HEK293 (cell line): ENCODE data around the gene PLA2G4B.
A peak's percentile ranks its signal among the peaks of the same experiment; 100 is the strongest.

Source experiments
- CTCF ChIA-PET: fragments of 350-600 bp; formaldehyde crosslinking; extraction: SDS; loops from one replicate; lab custom pipeline; 2021; ENCODE audit warnings: antibody characterized with exemption; lab: Yijun Ruan, JAX
- POLR2A ChIA-PET: fragments of 300-600 bp; formaldehyde crosslinking; extraction: SDS; loops from one replicate; lab custom pipeline; 2020; ENCODE audit warnings: antibody characterized with exemption, inconsistent platforms; lab: Yijun Ruan, JAX
- H3K27ac ChIP-seq: fragments of 200-500 bp; sonication (Bioruptor generic); 2 replicates; pipeline ENCODE4 v1.5.1; 2014; ENCODE audit warnings: low read depth, low read length, control low read depth, inconsistent platforms; ENCODE audit errors: extremely low read depth
- H3K36me3 ChIP-seq, 2 experiments: fragments of 200-500 bp in 1 of 2; sonication (Bioruptor generic) in 1 of 2; 1 replicate in 1 of 2; 2 replicates in 1 of 2; pipeline ENCODE4 v1.5.1; 2014 to 2017; ENCODE audit warnings: inconsistent platforms in 2 of 2, low read length in 2 of 2; ENCODE audit not compliant: control insufficient read depth in 2 of 2, insufficient read depth in 1 of 2
- H3K4me1 ChIP-seq: fragments of 200-500 bp; sonication (Bioruptor generic); 2 replicates; pipeline ENCODE4 v1.5.1; 2014; ENCODE audit warnings: mild to moderate bottlenecking, low read length, inconsistent platforms; ENCODE audit not compliant: control insufficient read depth, insufficient read depth
- H3K4me3 ChIP-seq: 2 replicates; pipeline ENCODE4 v1.5.1; 2011; ENCODE audit warnings: low read depth, mild to moderate bottlenecking, control low read depth, low read length, moderate library complexity
- H3K9me3 ChIP-seq: fragments of 200-500 bp; sonication (Bioruptor generic); 2 replicates; pipeline ENCODE4 v1.5.1; 2014; ENCODE audit warnings: low read depth, low read length, inconsistent platforms; ENCODE audit not compliant: control insufficient read depth, insufficient read depth
- GLI2 ChIP-seq: fragments of 450-650 bp; formaldehyde crosslinking; IDR thresholded peaks from 2 replicates; pipeline ENCODE4; 2017; ENCODE audit warnings: missing biosample characterization, missing genetic modification characterization, low read depth, borderline replicate concordance
- GLIS1 ChIP-seq: fragments of 450-650 bp; formaldehyde crosslinking; IDR thresholded peaks from 2 replicates; pipeline ENCODE4 v1.5.1; 2016; ENCODE audit warnings: missing biosample characterization, missing genetic modification characterization
- SCRT2 ChIP-seq: fragments of 450-650 bp; formaldehyde crosslinking; IDR thresholded peaks from 2 replicates; pipeline ENCODE4 v1.5.1; 2016; ENCODE audit warnings: missing biosample characterization, missing genetic modification characterization
- SETDB1 ChIP-seq: IDR thresholded peaks from one replicate; pipeline ENCODE4 v1.6.1; 2017; ENCODE audit warnings: mild to moderate bottlenecking, low read length, moderate library complexity, mixed read lengths; ENCODE audit not compliant: insufficient read length
- SP3 ChIP-seq: fragments of 450-650 bp; formaldehyde crosslinking; IDR thresholded peaks from 2 replicates; pipeline ENCODE4 v1.5.1; 2016; ENCODE audit warnings: missing biosample characterization, missing genetic modification characterization
- ZIC2 ChIP-seq: fragments of 450-650 bp; formaldehyde crosslinking; IDR thresholded peaks from 2 replicates; pipeline ENCODE4 v1.5.1; 2016; ENCODE audit warnings: missing biosample characterization, missing genetic modification characterization
- ZNF140 ChIP-seq: fragments of 450-650 bp; formaldehyde crosslinking; IDR thresholded peaks from 2 replicates; pipeline ENCODE4 v1.5.1; 2016; ENCODE audit warnings: missing biosample characterization, missing genetic modification characterization
- ZNF146 ChIP-seq: fragments of 450-650 bp; formaldehyde crosslinking; IDR thresholded peaks from 2 replicates; pipeline ENCODE4 v1.5.1; 2016; ENCODE audit warnings: missing biosample characterization, missing genetic modification characterization
- ZNF202 ChIP-seq: fragments of 450-650 bp; formaldehyde crosslinking; IDR thresholded peaks from 2 replicates; pipeline ENCODE4 v1.5.1; 2016; ENCODE audit warnings: missing biosample characterization, missing genetic modification characterization, borderline replicate concordance
- ZNF223 ChIP-seq: fragments of 450-650 bp; formaldehyde crosslinking; IDR thresholded peaks from 2 replicates; pipeline ENCODE4 v1.5.1; 2016; ENCODE audit warnings: missing biosample characterization, missing genetic modification characterization
- ZNF248 ChIP-seq: fragments of 450-650 bp; formaldehyde crosslinking; IDR thresholded peaks from 2 replicates; pipeline ENCODE4 v1.5.1; 2017; ENCODE audit warnings: missing biosample characterization, missing genetic modification characterization
- ZNF335 ChIP-seq: fragments of 450-650 bp; formaldehyde crosslinking; conservative IDR thresholded peaks from 2 replicates; pipeline ENCODE4 v1.5.1; 2016; ENCODE audit warnings: missing biosample characterization, missing genetic modification characterization
- ZNF404 ChIP-seq: fragments of 450-650 bp; formaldehyde crosslinking; IDR thresholded peaks from 2 replicates; pipeline ENCODE4 v1.5.1; 2017; ENCODE audit warnings: missing biosample characterization, missing genetic modification characterization
- ZNF433 ChIP-seq: fragments of 450-650 bp; formaldehyde crosslinking; IDR thresholded peaks from 2 replicates; pipeline ENCODE4 v1.5.1; 2016; ENCODE audit warnings: missing biosample characterization, missing genetic modification characterization, low read depth
- ZNF473 ChIP-seq: fragments of 450-650 bp; formaldehyde crosslinking; IDR thresholded peaks from 2 replicates; pipeline ENCODE4 v1.5.1; 2017; ENCODE audit warnings: missing biosample characterization, missing genetic modification characterization
- ZNF48 ChIP-seq: fragments of 450-650 bp; formaldehyde crosslinking; IDR thresholded peaks from 2 replicates; pipeline ENCODE4 v1.5.1; 2016; ENCODE audit warnings: missing biosample characterization, missing genetic modification characterization
- ZNF529 ChIP-seq: fragments of 450-650 bp; formaldehyde crosslinking; IDR thresholded peaks from 2 replicates; pipeline ENCODE4 v1.5.1; 2017; ENCODE audit warnings: missing genetic modification characterization, missing biosample characterization; ENCODE audit not compliant: insufficient replicate concordance
- ZNF558 ChIP-seq: fragments of 450-650 bp; formaldehyde crosslinking; IDR thresholded peaks from 2 replicates; pipeline ENCODE4 v1.5.1; 2016; ENCODE audit warnings: missing biosample characterization, missing genetic modification characterization
- ZNF600 ChIP-seq: fragments of 450-650 bp; formaldehyde crosslinking; IDR thresholded peaks from 2 replicates; pipeline ENCODE4 v1.5.1; 2016; ENCODE audit warnings: missing biosample characterization, missing genetic modification characterization
- ZNF610 ChIP-seq: fragments of 450-650 bp; formaldehyde crosslinking; IDR thresholded peaks from 2 replicates; pipeline ENCODE4 v1.5.1; 2016; ENCODE audit warnings: missing biosample characterization, missing genetic modification characterization, borderline replicate concordance
- ZNF629 ChIP-seq: fragments of 450-650 bp; formaldehyde crosslinking; IDR thresholded peaks from 2 replicates; pipeline ENCODE4 v1.5.1; 2017; ENCODE audit warnings: missing biosample characterization, missing genetic modification characterization
- ZNF677 ChIP-seq: fragments of 450-650 bp; IDR thresholded peaks from 2 replicates; pipeline ENCODE4 v1.5.0; 2018; ENCODE audit warnings: missing biosample characterization, mild to moderate bottlenecking, missing genetic modification characterization, moderate library complexity
- ZNF76 ChIP-seq: fragments of 450-650 bp; formaldehyde crosslinking; IDR thresholded peaks from 2 replicates; pipeline ENCODE4; 2016; ENCODE audit warnings: low read depth, missing biosample characterization, missing genetic modification characterization, borderline replicate concordance
- ZNF843 ChIP-seq: fragments of 450-650 bp; formaldehyde crosslinking; IDR thresholded peaks from 2 replicates; pipeline ENCODE4 v1.5.1; 2016; ENCODE audit warnings: missing biosample characterization, missing genetic modification characterization
- TF ChIP-seq, protein P1 (sequence below): fragments of 450-650 bp; formaldehyde crosslinking; IDR thresholded peaks from 2 replicates; pipeline ENCODE4 v1.5.1; 2016; ENCODE audit warnings: missing biosample characterization, missing genetic modification characterization
- TF ChIP-seq, protein P2 (sequence below): fragments of 450-650 bp; formaldehyde crosslinking; IDR thresholded peaks from 2 replicates; pipeline ENCODE4 v1.5.1; 2016; ENCODE audit warnings: missing biosample characterization, missing genetic modification characterization
- TF ChIP-seq, protein P3 (sequence below): fragments of 450-650 bp; formaldehyde crosslinking; IDR thresholded peaks from 2 replicates; pipeline ENCODE4 v1.5.1; 2016; ENCODE audit warnings: missing biosample characterization, missing genetic modification characterization
- TF ChIP-seq, protein P4 (sequence below): fragments of 450-650 bp; formaldehyde crosslinking; IDR thresholded peaks from 2 replicates; pipeline ENCODE4 v1.5.1; 2016; ENCODE audit warnings: missing biosample characterization, missing genetic modification characterization
- TF ChIP-seq, protein P5 (sequence below): fragments of 450-650 bp; formaldehyde crosslinking; IDR thresholded peaks from 2 replicates; pipeline ENCODE4 v1.5.1; 2017; ENCODE audit warnings: missing biosample characterization, missing genetic modification characterization

The PLA2G4B gene

DNA sequence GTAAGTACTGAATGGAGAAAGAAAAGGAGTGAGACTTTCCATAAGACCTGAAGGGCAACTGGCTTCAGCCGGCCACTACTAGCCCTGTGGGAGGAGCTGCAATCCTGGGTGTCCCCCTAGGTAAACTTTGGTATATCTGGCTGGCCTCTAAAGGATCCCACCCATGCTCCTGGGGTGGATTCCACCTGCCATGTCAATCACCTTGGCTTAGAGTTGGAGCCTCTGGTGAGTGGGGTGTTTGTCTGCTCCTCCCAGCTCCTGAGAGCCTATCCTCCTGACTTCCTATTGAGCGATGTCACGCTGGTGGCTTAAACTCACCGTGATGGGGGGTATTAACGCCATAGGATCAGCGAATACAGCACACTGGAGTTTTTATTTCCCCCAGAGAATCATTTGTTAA is 52.6 kb downstream of the PLA2G4B start:
- ChIA-PET POLR2A (no interaction called here), CTCF (interaction anchor here (3.8 kb wide), 1 partner anchor 13 kb away, joined by 10 read pairs; no protein-coding TSS in a partner anchor)
- H3K4me3 ChIP-seq: no peak overlapping the region
- no peaks in the 10 kb centered on the region for H3K9me3 ChIP-seq
- TF ChIP-seq ZNF843 (tag by site-specific recombination) (no peak), SP3 (no peak), ZNF140 (tag by site-specific recombination) (no peak), ZNF610 (tag by site-specific recombination) (no peak), ZNF677 (tag by site-specific recombination) (no peak)
- H3K27ac ChIP-seq: no peak overlapping the region
- H3K36me3 ChIP-seq: no peaks in the 10 kb centered on the region
- H3K4me1 ChIP-seq: peaks cover 7% of the 10 kb centered on the region

DNA sequence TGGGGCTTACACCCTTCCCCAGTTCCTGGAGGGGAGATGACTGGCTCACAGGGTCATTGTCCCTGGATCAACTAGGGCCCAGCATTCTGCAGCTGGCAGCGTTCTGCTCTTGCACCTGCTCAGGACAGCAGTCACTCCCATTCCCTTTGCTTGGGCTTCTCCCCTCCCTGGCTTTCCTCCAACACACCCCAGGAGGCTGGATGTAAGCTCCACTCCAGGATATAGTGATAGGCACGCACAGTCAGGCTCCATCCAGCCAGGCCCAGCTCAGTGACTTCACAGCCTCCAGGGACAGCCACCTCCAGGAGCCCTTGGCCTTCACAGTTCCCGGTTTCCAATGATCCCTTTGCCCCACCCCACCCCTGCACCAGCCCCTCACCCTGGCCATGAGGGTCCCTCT is 53.3 kb downstream of the PLA2G4B start:
- Histone ChIP-seq H3K27ac (no peak overlapping the region), H3K4me1 (peaks cover 7% of the 10 kb centered on the region), H3K36me3 (no peaks in the 10 kb centered on the region), H3K9me3 (no peaks in the 10 kb centered on the region), H3K4me3 (no peak overlapping the region)
- ChIA-PET POLR2A (interaction anchor here (1.0 kb wide), 1 partner anchor 118 kb away, joined by 3 read pairs; the partner anchor contains the start of gene MAPKBP1), CTCF (interaction anchor here (0.6 to 3.8 kb wide), 2 partner anchors 12 to 1042 kb away, joined by 3 to 10 read pairs; no protein-coding TSS in a partner anchor)
- no peak for TF ChIP-seq SETDB1
- TF ChIP-seq SCRT2 (tag by site-specific recombination): no peak
- no peak for TF ChIP-seq ZNF48 (tag by site-specific recombination)
- TF ChIP-seq ZNF223: no peak
- no peak for TF ChIP-seq ZNF202
- TF ChIP-seq ZNF248 (tag by site-specific recombination): no peak
- TF ChIP-seq, protein P1, sequence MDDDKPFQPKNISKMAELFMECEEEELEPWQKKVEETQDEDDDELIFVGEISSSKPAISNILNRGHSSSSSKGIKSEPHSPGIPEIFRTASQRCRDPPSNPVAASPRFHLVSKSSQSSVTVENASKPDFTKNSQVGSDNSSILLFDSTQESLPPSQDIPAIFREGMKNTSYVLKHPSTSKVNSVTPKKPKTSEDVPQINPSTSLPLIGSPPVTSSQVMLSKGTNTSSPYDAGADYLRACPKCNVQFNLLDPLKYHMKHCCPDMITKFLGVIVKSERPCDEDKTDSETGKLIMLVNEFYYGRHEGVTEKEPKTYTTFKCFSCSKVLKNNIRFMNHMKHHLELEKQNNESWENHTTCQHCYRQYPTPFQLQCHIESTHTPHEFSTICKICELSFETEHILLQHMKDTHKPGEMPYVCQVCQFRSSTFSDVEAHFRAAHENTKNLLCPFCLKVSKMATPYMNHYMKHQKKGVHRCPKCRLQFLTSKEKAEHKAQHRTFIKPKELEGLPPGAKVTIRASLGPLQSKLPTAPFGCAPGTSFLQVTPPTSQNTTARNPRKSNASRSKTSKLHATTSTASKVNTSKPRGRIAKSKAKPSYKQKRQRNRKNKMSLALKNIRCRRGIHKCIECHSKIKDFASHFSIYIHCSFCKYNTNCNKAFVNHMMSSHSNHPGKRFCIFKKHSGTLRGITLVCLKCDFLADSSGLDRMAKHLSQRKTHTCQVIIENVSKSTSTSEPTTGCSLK (tag by site-specific recombination): no peak
- TF ChIP-seq ZNF76: no peak
- peak; percentile 77 for TF ChIP-seq ZIC2 (tag by site-specific recombination)
- no peak for TF ChIP-seq ZNF433 (tag by site-specific recombination)
- TF ChIP-seq, protein P2, sequence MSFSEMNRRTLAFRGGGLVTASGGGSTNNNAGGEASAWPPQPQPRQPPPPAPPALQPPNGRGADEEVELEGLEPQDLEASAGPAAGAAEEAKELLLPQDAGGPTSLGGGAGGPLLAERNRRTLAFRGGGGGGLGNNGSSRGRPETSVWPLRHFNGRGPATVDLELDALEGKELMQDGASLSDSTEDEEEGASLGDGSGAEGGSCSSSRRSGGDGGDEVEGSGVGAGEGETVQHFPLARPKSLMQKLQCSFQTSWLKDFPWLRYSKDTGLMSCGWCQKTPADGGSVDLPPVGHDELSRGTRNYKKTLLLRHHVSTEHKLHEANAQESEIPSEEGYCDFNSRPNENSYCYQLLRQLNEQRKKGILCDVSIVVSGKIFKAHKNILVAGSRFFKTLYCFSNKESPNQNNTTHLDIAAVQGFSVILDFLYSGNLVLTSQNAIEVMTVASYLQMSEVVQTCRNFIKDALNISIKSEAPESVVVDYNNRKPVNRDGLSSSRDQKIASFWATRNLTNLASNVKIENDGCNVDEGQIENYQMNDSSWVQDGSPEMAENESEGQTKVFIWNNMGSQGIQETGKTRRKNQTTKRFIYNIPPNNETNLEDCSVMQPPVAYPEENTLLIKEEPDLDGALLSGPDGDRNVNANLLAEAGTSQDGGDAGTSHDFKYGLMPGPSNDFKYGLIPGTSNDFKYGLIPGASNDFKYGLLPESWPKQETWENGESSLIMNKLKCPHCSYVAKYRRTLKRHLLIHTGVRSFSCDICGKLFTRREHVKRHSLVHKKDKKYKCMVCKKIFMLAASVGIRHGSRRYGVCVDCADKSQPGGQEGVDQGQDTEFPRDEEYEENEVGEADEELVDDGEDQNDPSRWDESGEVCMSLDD: no peak
- TF ChIP-seq ZNF529: no peak
- peak; percentile 79; the same call in 1 of the 2 replicates for TF ChIP-seq ZNF600 (tag by site-specific recombination)
- peak; percentile 80 for TF ChIP-seq GLIS1 (tag by site-specific recombination)
- TF ChIP-seq, protein P3, sequence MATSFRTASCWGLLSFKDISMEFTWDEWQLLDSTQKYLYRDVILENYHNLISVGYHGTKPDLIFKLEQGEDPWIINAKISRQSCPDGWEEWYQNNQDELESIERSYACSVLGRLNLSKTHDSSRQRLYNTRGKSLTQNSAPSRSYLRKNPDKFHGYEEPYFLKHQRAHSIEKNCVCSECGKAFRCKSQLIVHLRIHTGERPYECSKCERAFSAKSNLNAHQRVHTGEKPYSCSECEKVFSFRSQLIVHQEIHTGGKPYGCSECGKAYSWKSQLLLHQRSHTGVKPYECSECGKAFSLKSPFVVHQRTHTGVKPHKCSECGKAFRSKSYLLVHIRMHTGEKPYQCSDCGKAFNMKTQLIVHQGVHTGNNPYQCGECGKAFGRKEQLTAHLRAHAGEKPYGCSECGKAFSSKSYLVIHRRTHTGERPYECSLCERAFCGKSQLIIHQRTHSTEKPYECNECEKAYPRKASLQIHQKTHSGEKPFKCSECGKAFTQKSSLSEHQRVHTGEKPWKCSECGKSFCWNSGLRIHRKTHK (tag by site-specific recombination): no peak
- TF ChIP-seq ZNF335: no peak
- TF ChIP-seq, protein P4, sequence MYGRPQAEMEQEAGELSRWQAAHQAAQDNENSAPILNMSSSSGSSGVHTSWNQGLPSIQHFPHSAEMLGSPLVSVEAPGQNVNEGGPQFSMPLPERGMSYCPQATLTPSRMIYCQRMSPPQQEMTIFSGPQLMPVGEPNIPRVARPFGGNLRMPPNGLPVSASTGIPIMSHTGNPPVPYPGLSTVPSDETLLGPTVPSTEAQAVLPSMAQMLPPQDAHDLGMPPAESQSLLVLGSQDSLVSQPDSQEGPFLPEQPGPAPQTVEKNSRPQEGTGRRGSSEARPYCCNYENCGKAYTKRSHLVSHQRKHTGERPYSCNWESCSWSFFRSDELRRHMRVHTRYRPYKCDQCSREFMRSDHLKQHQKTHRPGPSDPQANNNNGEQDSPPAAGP (tag by site-specific recombination): no peak; the same call in 1 of the 2 replicates
- no peak for TF ChIP-seq ZNF146
- no peak for TF ChIP-seq ZNF629 (tag by site-specific recombination)
- TF ChIP-seq GLI2: no peak
- TF ChIP-seq, protein P5, sequence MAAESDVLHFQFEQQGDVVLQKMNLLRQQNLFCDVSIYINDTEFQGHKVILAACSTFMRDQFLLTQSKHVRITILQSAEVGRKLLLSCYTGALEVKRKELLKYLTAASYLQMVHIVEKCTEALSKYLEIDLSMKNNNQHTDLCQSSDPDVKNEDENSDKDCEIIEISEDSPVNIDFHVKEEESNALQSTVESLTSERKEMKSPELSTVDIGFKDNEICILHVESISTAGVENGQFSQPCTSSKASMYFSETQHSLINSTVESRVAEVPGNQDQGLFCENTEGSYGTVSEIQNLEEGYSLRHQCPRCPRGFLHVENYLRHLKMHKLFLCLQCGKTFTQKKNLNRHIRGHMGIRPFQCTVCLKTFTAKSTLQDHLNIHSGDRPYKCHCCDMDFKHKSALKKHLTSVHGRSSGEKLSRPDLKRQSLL (tag by site-specific recombination): no peak
- no peak for TF ChIP-seq ZNF473 (tag by site-specific recombination)
- no peak for TF ChIP-seq ZNF558
- no peak for TF ChIP-seq ZNF404 (tag by site-specific recombination)
